Endothelial cell of umbilical vein (primary cell): Measurements from ENCODE around the gene ACAP2. TPM values are rescaled to one million over a fixed set of nuclear protein-coding genes. Genes with fewer than 3 reads are reported as not detected.
A peak's percentile ranks its signal among the peaks of the same experiment; 100 is the strongest.

Source experiments
- BruUV-seq: library from RNA; stranded (reverse); fragments of 400-500 nt; replicated peaks from 2 replicates; lab custom pipeline; 2021; lab: Mats Ljungman, UMichigan
- CTCF ChIA-PET: fragments of 300-600, 350-600 bp; sonication (Branson Sonifier 250); formaldehyde crosslinking; loops from one replicate; lab custom pipeline; 2021; ENCODE audit warnings: antibody characterized with exemption, inconsistent platforms; lab: Charles Lee
- POLR2A ChIA-PET: fragments of 300-600, 350-600 bp; sonication (Branson Sonifier 250); formaldehyde crosslinking; loops from one replicate; lab custom pipeline; 2021; ENCODE audit warnings: antibody characterized with exemption, inconsistent platforms; lab: Charles Lee
- DNase-seq: peaks from one replicate; pipeline ENCODE4 v3.0.0-alpha.2; 2011; ENCODE audit warnings: low read depth, low spot score
- FAIRE-seq: peaks from 2 replicates; lab custom pipeline; 2011; peaks lifted over from hg19 to GRCh38; lab: Jason Lieb, UNC
- H2AFZ ChIP-seq: 2 replicates; pipeline ENCODE4 v1.6.0; 2012; ENCODE audit warnings: low read depth, low read length, control low read depth, inconsistent platforms
- H3K27ac ChIP-seq: 2 replicates; pipeline ENCODE4 v1.5.1; 2011; ENCODE audit warnings: low read depth, mild to moderate bottlenecking, control low read depth, low read length, moderate library complexity; ENCODE audit not compliant: insufficient read depth
- H3K27me3 ChIP-seq, 2 experiments: 2 replicates each; pipeline versions ENCODE4 v1.6.0 to v1.6.1; 2011; ENCODE audit warnings: low read length in 2 of 2, mixed read lengths in 1 of 2; ENCODE audit not compliant: control insufficient read depth in 2 of 2, insufficient read depth in 2 of 2
- H3K36me3 ChIP-seq, 2 experiments: 2 replicates in 1 of 2; 3 replicates in 1 of 2; pipeline ENCODE4 v1.5.1; 2011; ENCODE audit warnings: low read length in 2 of 2, mild to moderate bottlenecking in 1 of 2, moderate library complexity in 1 of 2; ENCODE audit not compliant: control insufficient read depth in 2 of 2, insufficient read depth in 2 of 2; ENCODE audit errors: extremely low read depth in 1 of 2
- H3K4me1 ChIP-seq: 3 replicates; pipeline ENCODE4 v1.5.1; 2011; ENCODE audit warnings: mild to moderate bottlenecking, low read length; ENCODE audit not compliant: control insufficient read depth, insufficient read depth; ENCODE audit errors: extremely low read depth
- H3K4me2 ChIP-seq: 2 replicates; pipeline ENCODE4 v1.6.1; 2011; ENCODE audit warnings: low read length, control low read depth, mixed read lengths; ENCODE audit not compliant: insufficient read depth
- H3K4me3 ChIP-seq, 3 experiments: fragments of 200-600 bp in 1 of 3; sonication (generic), shearing (Covaris generic) in 1 of 3; replicated peaks in 1 of 3; 2 replicates each; pipeline ENCODE4 v1.5.1; 2011 to 2016; ENCODE audit warnings: control low read depth in 3 of 3, low read length in 3 of 3, mild to moderate bottlenecking in 2 of 3, inconsistent platforms in 1 of 3, low read depth in 1 of 3, moderate library complexity in 1 of 3; ENCODE audit not compliant: insufficient read depth in 1 of 3
- H3K79me2 ChIP-seq: 2 replicates; pipeline ENCODE4 v1.6.0; 2012; ENCODE audit warnings: low read length, inconsistent platforms; ENCODE audit not compliant: control insufficient read depth, insufficient read depth
- H3K9ac ChIP-seq: replicated peaks from 2 replicates; pipeline ENCODE3; 2011; ENCODE audit warnings: low read length, control low read depth; ENCODE audit not compliant: insufficient read depth; ENCODE audit errors: extremely low read depth
- H3K9me1 ChIP-seq: replicated peaks from 3 replicates; pipeline ENCODE4 v1.6.0; 2011; ENCODE audit warnings: mild to moderate bottlenecking, low read length; ENCODE audit not compliant: control insufficient read depth, insufficient read depth; ENCODE audit errors: extremely low read depth
- H3K9me3 ChIP-seq: replicated peaks from 2 replicates; pipeline ENCODE4 v1.5.1; 2012; ENCODE audit warnings: low read length, inconsistent platforms; ENCODE audit not compliant: control insufficient read depth, insufficient read depth
- H4K20me1 ChIP-seq: replicated peaks from 2 replicates; pipeline ENCODE3; 2011; ENCODE audit warnings: mild to moderate bottlenecking, low read length; ENCODE audit not compliant: control insufficient read depth, insufficient read depth; ENCODE audit errors: extremely low read depth
- JUN ChIP-seq: IDR thresholded peaks from 2 replicates; pipeline ENCODE4 v1.6.1; 2011; ENCODE audit warnings: borderline replicate concordance, low read depth; ENCODE audit not compliant: insufficient read length, insufficient read depth
- MAX ChIP-seq: IDR thresholded peaks from 2 replicates; pipeline ENCODE4 v1.6.1; 2011; ENCODE audit not compliant: insufficient read depth, insufficient read length
- MYC ChIP-seq: IDR thresholded peaks from one replicate; pipeline ENCODE4 v1.6.1; 2011; ENCODE audit warnings: mild to moderate bottlenecking, low read depth, low read length
- POLR2A ChIP-seq: IDR thresholded peaks from 2 replicates; pipeline ENCODE4 v1.6.1; 2012; ENCODE audit warnings: low read depth, mild to moderate bottlenecking, control low read depth, low read length
- POLR2AphosphoS5 ChIP-seq: IDR thresholded peaks from 2 replicates; pipeline ENCODE4 v1.6.1; 2012; ENCODE audit warnings: low read depth, mild to moderate bottlenecking, control low read depth, low read length, moderate library complexity; ENCODE audit not compliant: insufficient read depth
- dilution Hi-C: fragments of 300-500 bp; cut with MboI; formaldehyde crosslinking; loops from one replicate; pipeline ENCODE4 v1.15.0; 2019; ENCODE audit warnings: low sequenced_read_pairs; ENCODE audit not compliant: extremely low pct_ligation_motif_present
- intact Hi-C: fragments of 100-400 bp; cut with micrococcal nuclease; formaldehyde crosslinking; loops from one replicate; pipeline ENCODE4 v1.10.0; 2022
- polyA plus RNA-seq, 4 experiments: library from polyadenylated mRNA; depleted of rRNA in 3 of 4; stranded (reverse) in 3 of 4; unstranded in 1 of 4; fragments of >200 nt; gene quantifications; 2 replicates each; pipeline versions ENCODE4 v1.2.1 to v1.2.3, GENCODE V29; 2011 to 2012; ENCODE audit warnings: missing spikeins in 1 of 4
- total RNA-seq: library from RNA; stranded (reverse); gene quantifications from 2 replicates; pipeline ENCODE4 v1.2.3, GENCODE V29; 2021

ACAP2 gene
- total and polyA plus RNA-seq, 2 donors (not counting 3 experiments of a cell fraction or from before 2014, with no cell fraction given), result 13.6 to 36.9 TPM

DNA sequence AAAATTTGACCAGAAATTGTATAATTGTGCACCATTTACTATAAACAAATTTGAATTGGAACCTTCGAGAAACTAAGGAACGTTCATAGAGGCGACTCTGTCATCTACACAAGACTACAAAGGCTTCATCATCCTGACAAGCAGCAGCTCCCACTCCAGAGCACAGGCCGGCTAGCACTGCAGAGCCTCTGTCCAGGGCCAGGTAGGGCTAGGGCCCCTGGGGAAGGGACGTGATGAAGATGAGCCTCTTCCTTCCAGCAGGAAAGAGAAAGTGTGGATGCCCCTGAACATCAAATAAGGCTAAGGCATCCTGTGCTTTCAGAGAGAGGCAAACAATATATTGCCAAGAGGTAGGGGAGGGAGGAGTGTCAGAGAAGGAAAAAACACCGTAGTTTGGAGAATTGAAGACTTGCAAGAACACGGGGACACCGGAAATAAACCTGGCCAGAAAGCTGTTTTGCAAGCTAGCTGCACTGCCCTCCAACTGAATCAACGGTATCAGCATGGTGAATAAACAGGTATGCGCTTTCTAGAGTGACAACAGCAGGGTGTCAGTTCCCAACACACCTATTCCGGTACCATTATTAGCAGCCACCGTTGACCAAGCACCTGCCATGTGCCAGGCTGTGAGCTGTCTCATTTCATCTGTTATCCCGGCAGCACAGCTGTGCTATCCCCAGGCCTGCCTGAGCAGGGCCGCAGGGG, 184.2 kb downstream of the ACAP2 start:
- Histone ChIP-seq H3K36me3 (no peaks in the 10 kb centered on the region), H3K27ac (peak overlapping the region; percentile 98), H3K4me1 (peaks cover 44% of the 10 kb centered on the region), H3K9me3 (no peaks in the 10 kb centered on the region), H3K27me3 (no peaks in the 10 kb centered on the region), H3K4me3 (no peak overlapping the region), H3K4me2 (peak overlapping the region; percentile 39), H4K20me1 (no peaks in the 10 kb centered on the region), H3K9ac (peak overlapping the region; percentile 91), H3K9me1 (no peaks in the 10 kb centered on the region), H3K79me2 (peaks cover 65% of the 10 kb centered on the region), H2AFZ (no peak overlapping the region)
- POLR2A ChIA-PET, result interaction anchor here (1.0 to 1.1 kb wide), 2 partner anchors 573 to 576 kb away, joined by 4 read pairs; partner anchors contain the start of gene FAM43A
- TF ChIP-seq MAX (no peak), JUN (no peak), POLR2A (peak; percentile 47)
- CTCF ChIA-PET, result interaction anchor here (0.8 to 5.0 kb wide), 8 partner anchors 12 to 664 kb away, joined by 3 to 35 read pairs (median 4); partner anchors contain the start of gene XXYLT1
- dilution Hi-C loops, result loop anchor here (5.0 kb wide), 1 partner anchor 106 kb away; no protein-coding TSS in a partner anchor
- no TSS peak for BruUV-seq
- no peak for FAIRE-seq
- DNase-seq, result peak; percentile 45
- intact Hi-C loops, result loop anchor here (1.0 to 2.0 kb wide), 6 partner anchors 35 to 586 kb away; partner anchors contain the start of gene LSG1

- Histone ChIP-seq H3K4me2 (no peak overlapping the region), H3K79me2 (peaks cover 61% of the 10 kb centered on the region), H2AFZ (no peak overlapping the region), H3K27me3 (no peaks in the 10 kb centered on the region), H3K36me3 (no peaks in the 10 kb centered on the region), H3K9me3 (no peaks in the 10 kb centered on the region), H3K27ac (peak overlapping the region; percentile 98), H3K9me1 (no peaks in the 10 kb centered on the region), H3K4me1 (peaks cover 36% of the 10 kb centered on the region), H4K20me1 (no peaks in the 10 kb centered on the region), H3K9ac (peak overlapping the region; percentile 1), H3K4me3 (no peak overlapping the region)
- ChIA-PET POLR2A (no interaction called here), CTCF (interaction anchor here (0.9 to 5.0 kb wide), 11 partner anchors 13 to 664 kb away, joined by 3 to 35 read pairs (median 4); partner anchors contain the start of genes LSG1 and XXYLT1)
- TF ChIP-seq POLR2AphosphoS5, result no peak
- TF ChIP-seq MYC, result no peak
- dilution Hi-C loops (loop anchor here (5.0 kb wide), 1 partner anchor 105 kb away; no protein-coding TSS in a partner anchor), intact Hi-C loops (loop anchor here (2.0 kb wide), 1 partner anchor 75 kb away; no protein-coding TSS in a partner anchor)
- no peak for FAIRE-seq
- BruUV-seq, result no TSS peak
- DNase-seq, result no peak
These were observed 185.1 kb downstream of the ACAP2 start for GRCh38 chr3:195257454-195258448.
